PC-3 (cell line): Measurements from ENCODE around the gene ATG101. TPM values are rescaled to one million over a fixed set of nuclear protein-coding genes. Genes with fewer than 3 reads are reported as not detected.

ENCODE experiments used
- ATAC-seq: fragments of 200-7000 bp; cut with Tn5 transposase; 2 replicates; pipeline ENCODE4 v1.9.1; 2020; ENCODE audit warnings: mild to moderate bottlenecking, moderate library complexity
- BruUV-seq: library from RNA; stranded (reverse); fragments of 400-500 nt; replicated peaks from 2 replicates; lab custom pipeline; 2021; lab: Mats Ljungman, UMichigan
- CTCF ChIA-PET: fragments of 300-600 bp; sonication (Branson Sonifier 250); formaldehyde crosslinking; loops from one replicate; lab custom pipeline; 2022; ENCODE audit warnings: antibody characterized with exemption; lab: Charles Lee
- POLR2A ChIA-PET: fragments of 300-600 bp; sonication (Branson Sonifier 250); formaldehyde crosslinking; loops from one replicate; lab custom pipeline; 2022; ENCODE audit warnings: antibody characterized with exemption; ENCODE audit not compliant: unreplicated experiment; lab: Charles Lee
- DNase-seq: peaks from one replicate; pipeline ENCODE4 v3.0.0-alpha.2; 2015
- H2AFZ ChIP-seq: fragments of 300-600 bp; sonication (generic); 2 replicates; pipeline ENCODE4 v1.6.0; 2016; ENCODE audit warnings: antibody characterized with exemption, low read length
- H3F3A ChIP-seq: fragments of 300-600 bp; sonication (generic); one replicate; pipeline ENCODE4 v1.6.0; 2017; ENCODE audit warnings: antibody characterized with exemption, low read length, control low read depth, mild to moderate bottlenecking; ENCODE audit not compliant: unreplicated experiment
- H3K27ac ChIP-seq: fragments of 300-600 bp; sonication (generic); 2 replicates; pipeline ENCODE4 v1.5.1; 2016; ENCODE audit warnings: mild to moderate bottlenecking, low read length
- H3K27me3 ChIP-seq: fragments of 300-600 bp; sonication (generic); 2 replicates; pipeline ENCODE4 v1.6.1; 2016; ENCODE audit warnings: low read length, mixed read lengths
- H3K36me3 ChIP-seq: fragments of 300-600 bp; sonication (generic); 2 replicates; pipeline ENCODE4 v1.6.1; 2016; ENCODE audit warnings: low read depth, mixed run types, low read length, mixed read lengths
- H3K4me1 ChIP-seq: fragments of 300-600 bp; sonication (generic); 2 replicates; pipeline ENCODE4 v1.5.1; 2016; ENCODE audit warnings: low read length; ENCODE audit not compliant: insufficient read depth
- H3K4me2 ChIP-seq: fragments of 300-600 bp; sonication (generic); 2 replicates; pipeline ENCODE4 v1.6.0; 2016; ENCODE audit warnings: low read length
- H3K4me3 ChIP-seq: fragments of 300-600 bp; sonication (generic); 2 replicates; pipeline ENCODE4 v1.5.1; 2016; ENCODE audit warnings: mild to moderate bottlenecking, low read length, mixed read lengths
- H3K79me2 ChIP-seq: fragments of 300-600 bp; sonication (generic); 2 replicates; pipeline ENCODE4 v1.6.1; 2017; ENCODE audit warnings: low read length, mixed read lengths
- H3K9ac ChIP-seq: fragments of 300-600 bp; sonication (generic); 2 replicates; pipeline ENCODE4 v1.6.0; 2016; ENCODE audit warnings: mild to moderate bottlenecking, low read length
- H3K9me2 ChIP-seq: fragments of 300-600 bp; sonication (generic); replicated peaks from 2 replicates; pipeline ENCODE4 v1.6.1; 2016; ENCODE audit warnings: mixed run types, low read length, mixed read lengths
- H3K9me3 ChIP-seq: fragments of 300-600 bp; sonication (generic); 2 replicates; pipeline ENCODE4 v1.6.1; 2016; ENCODE audit warnings: low read length, mixed read lengths
- H4K20me1 ChIP-seq: fragments of 300-600 bp; sonication (generic); 2 replicates; pipeline ENCODE4 v1.6.1; 2016; ENCODE audit warnings: low read length, mixed read lengths
- CTCF ChIP-seq: fragments of 300-600 bp; sonication (generic); conservative IDR thresholded peaks from 2 replicates; pipeline ENCODE4 v1.5.1; 2017; ENCODE audit warnings: antibody characterized with exemption, low read depth, mild to moderate bottlenecking, low read length
- EZH2 ChIP-seq: fragments of 300-600 bp; sonication (generic); IDR thresholded peaks from one replicate; pipeline ENCODE4 v1.6.1; 2017; ENCODE audit warnings: antibody characterized with exemption, mild to moderate bottlenecking, low read length; ENCODE audit not compliant: unreplicated experiment
- EZH2phosphoT487 ChIP-seq: fragments of 300-600 bp; sonication (generic); IDR thresholded peaks from 2 replicates; pipeline ENCODE4 v1.6.1; 2018; ENCODE audit warnings: mild to moderate bottlenecking, antibody characterized with exemption, low read length, borderline replicate concordance
- intact Hi-C: fragments of 100-400 bp; cut with micrococcal nuclease; formaldehyde crosslinking; loops from 2 replicates; pipeline ENCODE4 v1.9.0; 2023
- total RNA-seq: library from RNA; depleted of rRNA; stranded (reverse); fragments of >200 nt; gene quantifications from 2 replicates; pipeline ENCODE4 v1.2.3, GENCODE V29; 2014

ATG101 gene
- total RNA-seq, 1 experiment from 2014 or later, result 110 TPM

- H4K20me1 ChIP-seq, result no peaks in the 10 kb centered on the region
- no peaks in the 10 kb centered on the region for H3K36me3 ChIP-seq
- H3K9me2 ChIP-seq, result no peaks in the 10 kb centered on the region
- peak overlapping the region; percentile 95 for H3K4me2 ChIP-seq
- no peak overlapping the region for H2AFZ ChIP-seq
- no peak for DNase-seq
- ATAC-seq, result no peak
- TF ChIP-seq EZH2 (no peak), CTCF (no peak), EZH2phosphoT487 (no peak)
- peaks cover 17% of the 10 kb centered on the region; the same call in 1 of the 2 replicates for H3K4me1 ChIP-seq
- BruUV-seq, result TSS peak; percentile 16
- intact Hi-C loops, result no loop called here
- no peaks in the 10 kb centered on the region for H3K9me3 ChIP-seq
- no peak overlapping the region for H3K9ac ChIP-seq
- no peaks in the 10 kb centered on the region for H3F3A ChIP-seq
- ChIA-PET CTCF (no interaction called here), POLR2A (no interaction called here)
- peak overlapping the region; percentile 91; the same call in 1 of the 2 replicates for H3K4me3 ChIP-seq
- H3K79me2 ChIP-seq, result peaks cover 16% of the 10 kb centered on the region; the same call in 1 of the 2 replicates
- H3K27ac ChIP-seq, result no peak overlapping the region
- no peaks in the 10 kb centered on the region for H3K27me3 ChIP-seq
Observed at GRCh38 chr12:52038447-52038846, 31.3 kb upstream of the ATG101 start.

GRCh38 chr12:52041035-52041434 lies 28.7 kb upstream of the ATG101 start:
- TF ChIP-seq EZH2 (no peak), EZH2phosphoT487 (no peak), CTCF (no peak)
- no peaks in the 10 kb centered on the region for H4K20me1 ChIP-seq
- no peak overlapping the region for H3K4me3 ChIP-seq
- peaks cover 16% of the 10 kb centered on the region; the same call in 1 of the 2 replicates for H3K79me2 ChIP-seq
- H2AFZ ChIP-seq, result no peak overlapping the region
- H3K4me2 ChIP-seq, result no peak overlapping the region
- no peak for DNase-seq
- BruUV-seq, result no TSS peak
- H3K9ac ChIP-seq, result no peak overlapping the region
- H3F3A ChIP-seq, result no peaks in the 10 kb centered on the region
- H3K9me3 ChIP-seq, result no peaks in the 10 kb centered on the region
- H3K27me3 ChIP-seq, result no peaks in the 10 kb centered on the region
- no peaks in the 10 kb centered on the region for H3K36me3 ChIP-seq
- H3K4me1 ChIP-seq, result peaks cover 20% of the 10 kb centered on the region; the same call in 1 of the 2 replicates
- intact Hi-C loops, result no loop called here
- ChIA-PET POLR2A (no interaction called here), CTCF (no interaction called here)
- ATAC-seq, result no peak
- no peak overlapping the region for H3K27ac ChIP-seq
- no peaks in the 10 kb centered on the region for H3K9me2 ChIP-seq

GRCh38 chr12:52041695-52042123 lies 28.1 kb upstream of the ATG101 start:
- Histone ChIP-seq H3K36me3 (no peaks in the 10 kb centered on the region), H3K9me2 (no peaks in the 10 kb centered on the region), H3K4me3 (no peak overlapping the region), H3K27me3 (no peaks in the 10 kb centered on the region), H3F3A (no peaks in the 10 kb centered on the region), H3K27ac (no peak overlapping the region), H2AFZ (no peak overlapping the region), H3K9me3 (no peaks in the 10 kb centered on the region), H3K9ac (no peak overlapping the region), H4K20me1 (no peaks in the 10 kb centered on the region), H3K79me2 (peaks cover 16% of the 10 kb centered on the region; the same call in 1 of the 2 replicates), H3K4me2 (no peak overlapping the region), H3K4me1 (peaks cover 13% of the 10 kb centered on the region; the same call in 1 of the 2 replicates)
- TF ChIP-seq EZH2 (no peak), EZH2phosphoT487 (no peak), CTCF (no peak)
- intact Hi-C loops, result no loop called here
- no TSS peak for BruUV-seq
- CTCF ChIA-PET, result no interaction called here
- no peak for ATAC-seq
- POLR2A ChIA-PET, result no interaction called here
- no peak for DNase-seq
